Vagina (tissue), 2 donors: ENCODE data around the gene DBH.

Experiments
- POLR2AphosphoS5 ChIP-seq, 2 donors: sonication (generic); formaldehyde crosslinking; IDR thresholded peaks; one replicate each; pipeline ENCODE4 v1.9.0; 2017; ENCODE audit warnings: antibody characterized with exemption in 2 of 2, mild to moderate bottlenecking in 2 of 2, low read depth in 1 of 2; ENCODE audit not compliant: insufficient read depth in 1 of 2
- TF ChIP-seq, protein P1 (sequence below), 3 experiments: fragments of 450-650 bp in 2 of 3; fragments of 200-600 bp in 1 of 3; sonication (generic) in 1 of 3; IDR thresholded peaks; one replicate each; pipeline ENCODE4 v1.5.1; 2017 to 2019; ENCODE audit warnings: antibody characterized with exemption in 3 of 3, mild to moderate bottlenecking in 2 of 3, moderate library complexity in 2 of 3

DNA sequence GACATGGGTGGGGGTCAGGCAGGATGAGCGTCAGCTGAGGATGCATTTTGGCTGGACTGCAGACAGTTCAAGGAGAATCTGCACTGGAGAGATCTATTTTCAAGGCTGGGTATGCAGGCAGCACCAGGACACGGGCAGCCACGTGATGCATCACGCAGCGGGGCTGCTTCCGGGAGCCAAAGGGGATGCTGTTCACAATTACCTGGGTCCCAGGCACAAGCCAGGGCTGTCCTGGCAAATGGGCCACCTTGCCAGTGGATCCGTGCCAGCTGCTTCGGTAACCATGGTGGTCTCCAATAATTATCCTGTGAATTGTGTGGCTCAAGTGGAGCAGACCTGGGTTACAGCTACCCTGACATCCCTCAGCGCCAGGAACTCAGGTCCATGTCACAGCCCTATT lies 17.5 kb downstream of the DBH start:
- TF ChIP-seq POLR2AphosphoS5 (IDR thresholded peaks at IDR 0.05; ENCODE audit: insufficient read depth in 1 of 2, low read depth in 1 of 2), result no peak
- TF ChIP-seq, protein P1, sequence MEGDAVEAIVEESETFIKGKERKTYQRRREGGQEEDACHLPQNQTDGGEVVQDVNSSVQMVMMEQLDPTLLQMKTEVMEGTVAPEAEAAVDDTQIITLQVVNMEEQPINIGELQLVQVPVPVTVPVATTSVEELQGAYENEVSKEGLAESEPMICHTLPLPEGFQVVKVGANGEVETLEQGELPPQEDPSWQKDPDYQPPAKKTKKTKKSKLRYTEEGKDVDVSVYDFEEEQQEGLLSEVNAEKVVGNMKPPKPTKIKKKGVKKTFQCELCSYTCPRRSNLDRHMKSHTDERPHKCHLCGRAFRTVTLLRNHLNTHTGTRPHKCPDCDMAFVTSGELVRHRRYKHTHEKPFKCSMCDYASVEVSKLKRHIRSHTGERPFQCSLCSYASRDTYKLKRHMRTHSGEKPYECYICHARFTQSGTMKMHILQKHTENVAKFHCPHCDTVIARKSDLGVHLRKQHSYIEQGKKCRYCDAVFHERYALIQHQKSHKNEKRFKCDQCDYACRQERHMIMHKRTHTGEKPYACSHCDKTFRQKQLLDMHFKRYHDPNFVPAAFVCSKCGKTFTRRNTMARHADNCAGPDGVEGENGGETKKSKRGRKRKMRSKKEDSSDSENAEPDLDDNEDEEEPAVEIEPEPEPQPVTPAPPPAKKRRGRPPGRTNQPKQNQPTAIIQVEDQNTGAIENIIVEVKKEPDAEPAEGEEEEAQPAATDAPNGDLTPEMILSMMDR (IDR thresholded peaks at IDR 0.05), result no peak
